GM12878 (cell line): Measurements from ENCODE around the gene TAF4. TPM values are rescaled to one million over a fixed set of nuclear protein-coding genes. Genes with fewer than 3 reads are reported as not detected.

Source experiments
- ATAC-seq: fragments of 200-7000 bp; cut with Tn5 transposase; 3 replicates; pipeline ENCODE4 v1.9.1; 2020; ENCODE audit warnings: mild to moderate bottlenecking, moderate library complexity
- BruUV-seq: library from RNA; stranded (reverse); fragments of 400-500 nt; replicated peaks from 2 replicates; lab custom pipeline; 2021; lab: Mats Ljungman, UMichigan
- CTCF ChIA-PET: fragments of 300-600 bp; sonication (Branson Sonifier 250); formaldehyde crosslinking; extraction: SDS; loops from one replicate; lab custom pipeline; 2021; ENCODE audit warnings: inconsistent platforms; lab: Yijun Ruan, JAX
- POLR2A ChIA-PET: fragments of 350-600 bp; formaldehyde crosslinking; extraction: SDS; loops from one replicate; lab custom pipeline; 2021; ENCODE audit warnings: inconsistent platforms; lab: Charles Lee
- RAD21 ChIA-PET: fragments of 300-600 bp; sonication (Branson Sonifier 250); formaldehyde crosslinking; loops from one replicate; lab custom pipeline; 2023; ENCODE audit warnings: antibody characterized with exemption; ENCODE audit not compliant: unreplicated experiment; lab: Charles Lee
- SMC1A ChIA-PET: fragments of 300-600 bp; sonication (Branson Sonifier 250); formaldehyde crosslinking; loops from one replicate; lab custom pipeline; 2023; ENCODE audit not compliant: unreplicated experiment, uncharacterized antibody; lab: Charles Lee
- DNase-seq: peaks from one replicate; pipeline ENCODE4 v3.0.0-alpha.2; 2011; ENCODE audit warnings: low read depth, low spot score
- FAIRE-seq: peaks from 3 replicates; lab custom pipeline; 2011; peaks lifted over from hg19 to GRCh38; lab: Jason Lieb, UNC
- H2AFZ ChIP-seq: 2 replicates; pipeline ENCODE4 v1.6.0; 2011; ENCODE audit warnings: low read depth, low read length, control low read depth; ENCODE audit not compliant: control insufficient read depth
- H3K27ac ChIP-seq: 2 replicates; pipeline ENCODE4 v1.5.1; 2011; ENCODE audit warnings: control low read depth; ENCODE audit not compliant: control insufficient read depth, insufficient read depth
- H3K27me3 ChIP-seq, 2 experiments: replicated peaks in 1 of 2; 2 replicates each; pipeline versions ENCODE4 v1.6.0 to v1.6.1; 2011; ENCODE audit warnings: low read length in 1 of 2; ENCODE audit not compliant: control insufficient read depth in 2 of 2, insufficient read depth in 2 of 2
- H3K36me3 ChIP-seq, 2 experiments: 2 replicates each; pipeline ENCODE4 v1.5.1; 2011; ENCODE audit warnings: low read length in 1 of 2; ENCODE audit not compliant: control insufficient read depth in 2 of 2, insufficient read depth in 2 of 2
- H3K4me1 ChIP-seq: 2 replicates; pipeline ENCODE4 v1.6.1; 2011; ENCODE audit warnings: mild to moderate bottlenecking, low read length, moderate library complexity, mixed read lengths; ENCODE audit not compliant: control insufficient read depth, insufficient read depth
- H3K4me2 ChIP-seq: 2 replicates; pipeline ENCODE4 v1.6.0; 2011; ENCODE audit warnings: control low read depth; ENCODE audit not compliant: control insufficient read depth, insufficient read depth
- H3K4me3 ChIP-seq: fragments of 200-600 bp; sonication (generic); 2 replicates; pipeline ENCODE4 v1.5.1; 2016
- H3K79me2 ChIP-seq: 2 replicates; pipeline ENCODE4 v1.6.0; 2011; ENCODE audit warnings: low read length; ENCODE audit not compliant: control insufficient read depth, insufficient read depth
- H3K9ac ChIP-seq: 2 replicates; pipeline ENCODE4 v1.8.0; 2011; ENCODE audit warnings: low read length, control low read depth, mixed read lengths; ENCODE audit not compliant: control insufficient read depth, insufficient read depth
- H3K9me3 ChIP-seq: replicated peaks from 3 replicates; pipeline ENCODE4 v1.5.1; 2011; ENCODE audit warnings: mild to moderate bottlenecking, low read length; ENCODE audit not compliant: control insufficient read depth, insufficient read depth
- H4K20me1 ChIP-seq: 2 replicates; pipeline ENCODE4 v1.6.0; 2011; ENCODE audit not compliant: control insufficient read depth, insufficient read depth
- ATF7 ChIP-seq: fragments of 450-650 bp; IDR thresholded peaks from 2 replicates; pipeline ENCODE4 v1.6.1; 2016; ENCODE audit warnings: low read depth, mild to moderate bottlenecking
- BCL11A ChIP-seq: IDR thresholded peaks from 2 replicates; pipeline ENCODE4 v1.6.1; 2011; ENCODE audit warnings: low read depth, low read length
- GABPA ChIP-seq: IDR thresholded peaks from 2 replicates; pipeline ENCODE4 v1.6.1; 2014; ENCODE audit warnings: antibody characterized with exemption, low read depth, mild to moderate bottlenecking, inconsistent platforms
- IRF4 ChIP-seq: IDR thresholded peaks from 2 replicates; pipeline ENCODE4 v1.6.1; 2011; ENCODE audit warnings: low read depth, low read length
- JUNB ChIP-seq: IDR thresholded peaks from 2 replicates; pipeline ENCODE4 v1.6.1; 2016; ENCODE audit warnings: antibody characterized with exemption, mild to moderate bottlenecking
- KAT2A ChIP-seq: conservative IDR thresholded peaks from 2 replicates; pipeline ENCODE4 v1.6.1; 2011; ENCODE audit warnings: low read depth, low read length; ENCODE audit not compliant: control insufficient read depth
- PKNOX1 ChIP-seq: fragments of 450-650 bp; IDR thresholded peaks from 2 replicates; pipeline ENCODE4 v1.6.1; 2016; ENCODE audit warnings: mild to moderate bottlenecking
- POLR2AphosphoS5 ChIP-seq: IDR thresholded peaks from 2 replicates; pipeline ENCODE4 v1.6.1; 2011; ENCODE audit warnings: mild to moderate bottlenecking, low read length, inconsistent platforms
- RELB ChIP-seq: fragments of 450-650 bp; IDR thresholded peaks from 2 replicates; pipeline ENCODE4 v1.6.1; 2017; ENCODE audit warnings: low read depth, mild to moderate bottlenecking, moderate library complexity
- STAT3 ChIP-seq: IDR thresholded peaks from 2 replicates; pipeline ENCODE4 v1.6.1; 2011; ENCODE audit warnings: low read depth, low read length, improper control_type of control experiment
- SUPT20H ChIP-seq: IDR thresholded peaks from 2 replicates; pipeline ENCODE4 v1.6.1; 2011; ENCODE audit warnings: low read depth, mild to moderate bottlenecking, low read length, moderate library complexity, borderline replicate concordance; ENCODE audit not compliant: control insufficient read depth
- TCF12 ChIP-seq: IDR thresholded peaks from 2 replicates; pipeline ENCODE4 v1.6.1; 2011; ENCODE audit warnings: low read depth, mild to moderate bottlenecking, low read length
- YY1 ChIP-seq: IDR thresholded peaks from 2 replicates; pipeline ENCODE4 v1.6.1; 2011; ENCODE audit warnings: low read depth, mild to moderate bottlenecking, low read length
- WGBS: methylation state at CpG from one replicate; pipeline ENCODE4 v1.1.6; 2016; ENCODE audit warnings: low lambda C conversion rate; ENCODE audit not compliant: insufficient replicate concordance, insufficient coverage; ENCODE audit errors: missing lambda C conversion rate; 5-methylcytosine and 5-hydroxymethylcytosine counted together
- in situ Hi-C: fragments of 300-500 bp; cut with MboI; formaldehyde crosslinking; loops from 9 replicates; pipeline ENCODE4 v1.14.3; 2018; ENCODE audit warnings: mixed read lengths
- intact Hi-C: fragments of 100-400 bp; cut with micrococcal nuclease; formaldehyde crosslinking; loops from one replicate; pipeline ENCODE4 v1.14.2; 2022; ENCODE audit not compliant: unreplicated experiment
- polyA plus RNA-seq, 11 experiments: library from polyadenylated mRNA; depleted of rRNA in 4 of 11; unstranded in 6 of 11; stranded (reverse) in 5 of 11; fragments of >200 nt; fragmentation: Nextera tagmentation in 4 of 11; fragmentation: Illumina TruSeq in 1 of 11; extraction: Ambion mirVana in 4 of 11; extraction: Trizol in 1 of 11; gene quantifications; 1 replicate in 1 of 11; 2 replicates in 10 of 11; pipeline versions ENCODE4 v1.2.1 to v1.2.3, GENCODE V29; 2011 to 2016; ENCODE audit warnings: inconsistent platforms in 2 of 11, missing spikeins in 2 of 11, low read depth in 1 of 11
- total RNA-seq, 4 experiments: library from RNA; depleted of rRNA in 3 of 4; stranded (reverse); fragments of >200 nt in 3 of 4; fragmentation: Illumina TruSeq in 1 of 4; extraction: Trizol in 1 of 4; gene quantifications; 2 replicates each; pipeline versions ENCODE4 v1.2.1 to v1.2.3, GENCODE V29; 2013 to 2021

The TAF4 gene
- total and polyA plus RNA-seq, 10 of the 15 experiments (the other 5 are each of a cell fraction or from before 2014, with no cell fraction given): 0.39 to 16.9 (median 3.4) TPM

- TF ChIP-seq SUPT20H (no peak), RELB (no peak), IRF4 (no peak)
Measured at GRCh38 chr20:62040933-62041332, 24.7 kb downstream of the TAF4 start (continued).

- ChIA-PET RAD21 (no interaction called here), POLR2A (interaction anchor here (0.7 kb wide), 1 partner anchor 700 kb away, joined by 3 read pairs; no protein-coding TSS in a partner anchor), SMC1A (no interaction called here), CTCF (no interaction called here)
- Histone ChIP-seq H2AFZ (no peak overlapping the region), H3K4me1 (no peaks in the 10 kb centered on the region; the same call in 1 of the 2 replicates), H3K9me3 (no peaks in the 10 kb centered on the region; the same call in 2 of the 3 replicates), H3K36me3 (no peaks in the 10 kb centered on the region; a peak in 3 of 4 replicates), H3K27me3 (no peaks in the 10 kb centered on the region), H3K79me2 (peaks cover 10% of the 10 kb centered on the region), H3K4me3 (no peak overlapping the region), H3K27ac (no peak overlapping the region), H3K4me2 (no peak overlapping the region), H3K9ac (no peak overlapping the region), H4K20me1 (no peaks in the 10 kb centered on the region)
- no TSS peak for BruUV-seq
- FAIRE-seq (no peak), ATAC-seq (no peak), DNase-seq (no peak)
- no peak for TF ChIP-seq POLR2AphosphoS5
- TF ChIP-seq STAT3: no peak
- TF ChIP-seq JUNB: no peak
- no peak for TF ChIP-seq TCF12
- TF ChIP-seq GABPA: no peak
- TF ChIP-seq YY1: no peak
- TF ChIP-seq ATF7: no peak
- no peak for TF ChIP-seq PKNOX1
- no peak for TF ChIP-seq KAT2A
- TF ChIP-seq BCL11A: no peak
- 95% methylated on average over 25 of the region's 25 CpGs for WGBS
- intact Hi-C loops: no loop called here
- in situ Hi-C loops: no loop called here
Measured at GRCh38 chr20:62040381-62040922, 25.2 kb downstream of the TAF4 start.
